Neuronal stem cell (in vitro differentiated cells): Measurements from ENCODE around the gene CSRP1.
A peak's percentile ranks its signal among the peaks of the same experiment; 100 is the strongest.
"Not testable (repeated sequence)": the region's sequence is repeated elsewhere in the genome, so short reads cannot be mapped to it uniquely, and the experiment has no call there.

Experiments used
- DNase-seq: peaks from one replicate; pipeline ENCODE4 v3.0.0-alpha.2; 2013; ENCODE audit warnings: low spot score
- H2AFZ ChIP-seq: one replicate; pipeline ENCODE4 v1.6.1; 2013; ENCODE audit warnings: mild to moderate bottlenecking, low read length, inconsistent platforms
- H2AK5ac ChIP-seq: 2 replicates; pipeline ENCODE4 v1.6.1; 2013; ENCODE audit warnings: low read depth, mild to moderate bottlenecking, inconsistent platforms, low read length, moderate library complexity, mixed read lengths
- H2BK120ac ChIP-seq: 2 replicates; pipeline ENCODE4 v1.6.1; 2013; ENCODE audit warnings: low read depth, mild to moderate bottlenecking, inconsistent platforms, low read length, moderate library complexity, mixed read lengths
- H2BK12ac ChIP-seq: one replicate; pipeline ENCODE4 v1.6.1; 2013; ENCODE audit warnings: low read length, inconsistent platforms
- H2BK15ac ChIP-seq: 2 replicates; pipeline ENCODE4 v1.6.1; 2013; ENCODE audit warnings: mild to moderate bottlenecking, low read length, inconsistent platforms, mixed read lengths
- H2BK5ac ChIP-seq: one replicate; pipeline ENCODE4 v1.6.1; 2013; ENCODE audit warnings: inconsistent platforms, mild to moderate bottlenecking, low read length, moderate library complexity
- H3K14ac ChIP-seq: one replicate; pipeline ENCODE4 v1.6.1; 2013; ENCODE audit warnings: low read length, inconsistent platforms
- H3K18ac ChIP-seq: 2 replicates; pipeline ENCODE4 v1.6.1; 2013; ENCODE audit warnings: low read length, inconsistent platforms
- H3K23ac ChIP-seq: 2 replicates; pipeline ENCODE4 v1.6.1; 2013; ENCODE audit warnings: low read depth, mild to moderate bottlenecking, mixed read lengths, low read length, inconsistent platforms; ENCODE audit not compliant: poor library complexity
- H3K27ac ChIP-seq: replicated peaks from 3 replicates; pipeline ENCODE4 v1.5.1; 2013; ENCODE audit warnings: low read length, inconsistent platforms
- H3K27me3 ChIP-seq, 3 experiments: 2 replicates each; pipeline ENCODE4 v1.6.1; 2013; ENCODE audit warnings: low read length in 3 of 3, mild to moderate bottlenecking in 2 of 3, inconsistent platforms in 1 of 3, low read depth in 1 of 3, mixed read lengths in 1 of 3, moderate library complexity in 1 of 3; ENCODE audit not compliant: control insufficient read depth in 3 of 3, insufficient read depth in 3 of 3
- H3K36me3 ChIP-seq, 2 donors: replicated peaks in 1 of 2; 2 replicates each; pipeline ENCODE4 v1.6.1; 2013; ENCODE audit warnings: low read length in 2 of 2; ENCODE audit not compliant: control insufficient read depth in 2 of 2, insufficient read depth in 2 of 2
- H3K4ac ChIP-seq: 2 replicates; pipeline ENCODE4 v1.6.1; 2013; ENCODE audit warnings: inconsistent platforms, mild to moderate bottlenecking, low read length, moderate library complexity
- H3K4me1 ChIP-seq, 2 donors: 1 replicate in 1 of 2; 2 replicates in 1 of 2; pipeline ENCODE4 v1.6.1; 2013; ENCODE audit warnings: low read length in 2 of 2, low read depth in 1 of 2; ENCODE audit not compliant: control insufficient read depth in 2 of 2, insufficient read depth in 1 of 2
- H3K4me2 ChIP-seq: one replicate; pipeline ENCODE4 v1.6.1; 2013; ENCODE audit warnings: mild to moderate bottlenecking, low read length, inconsistent platforms; ENCODE audit not compliant: insufficient read depth, poor library complexity, severe bottlenecking
- H3K4me3 ChIP-seq, 2 donors: 2 replicates each; pipeline ENCODE4 v1.5.1; 2013; ENCODE audit warnings: low read length in 2 of 2, mild to moderate bottlenecking in 2 of 2, inconsistent platforms in 1 of 2, moderate library complexity in 1 of 2
- H3K79me1 ChIP-seq: one replicate; pipeline ENCODE4 v1.6.1; 2013; ENCODE audit warnings: low read depth, mild to moderate bottlenecking, inconsistent platforms, low read length, moderate library complexity
- H3K9ac ChIP-seq: one replicate; pipeline ENCODE4 v1.6.1; 2013; ENCODE audit warnings: mild to moderate bottlenecking, low read depth, low read length, inconsistent platforms; ENCODE audit not compliant: poor library complexity
- H3K9me3 ChIP-seq, 2 donors: replicated peaks in 1 of 2; 2 replicates each; pipeline versions ENCODE3 to v1.6.1; 2013; ENCODE audit warnings: low read length in 2 of 2, mild to moderate bottlenecking in 2 of 2, inconsistent platforms in 1 of 2, low read depth in 1 of 2, mixed read lengths in 1 of 2, moderate library complexity in 1 of 2; ENCODE audit not compliant: control insufficient read depth in 2 of 2, insufficient read depth in 1 of 2
- H4K8ac ChIP-seq: one replicate; pipeline ENCODE4 v1.6.1; 2013; ENCODE audit warnings: low read depth, mild to moderate bottlenecking, inconsistent platforms, low read length, moderate library complexity
- H4K91ac ChIP-seq: one replicate; pipeline ENCODE4 v1.6.1; 2013; ENCODE audit warnings: low read length, low read depth, mild to moderate bottlenecking, inconsistent platforms; ENCODE audit not compliant: poor library complexity
- WGBS, 2 donors: extraction: QIAGEN DNeasy Blood & Tissue Kit; methylation state at CpG; one replicate each; pipeline ENCODE4 v1.1.7; 2013; ENCODE audit warnings: missing lambda C conversion rate in 2 of 2, mixed read lengths in 1 of 2; ENCODE audit not compliant: insufficient read length in 2 of 2, insufficient replicate concordance in 1 of 2; ENCODE audit errors: extremely low coverage in 2 of 2; 5-methylcytosine and 5-hydroxymethylcytosine counted together

Gene CSRP1

DNA sequence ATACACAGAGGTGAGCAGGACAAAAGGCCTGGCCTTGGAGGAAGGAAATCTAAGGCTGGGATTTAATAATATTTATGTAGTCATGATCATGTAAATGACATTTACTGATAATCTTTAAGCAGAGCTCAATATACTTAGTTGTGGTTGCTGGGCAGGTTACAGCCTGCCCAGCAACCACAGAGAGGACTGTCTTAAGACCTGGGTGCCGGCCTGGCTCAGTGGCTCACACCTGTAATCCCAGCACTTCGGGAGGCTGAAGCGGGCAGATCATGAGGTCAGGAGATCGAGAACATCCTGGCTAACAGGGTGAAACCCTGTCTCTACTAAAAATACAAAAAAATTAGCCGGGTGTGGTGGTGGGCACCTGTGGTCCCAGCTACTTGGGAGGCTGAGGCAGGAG lies 42.6 kb upstream of the CSRP1 start:
- not testable (repeated sequence) for H4K8ac ChIP-seq, DNase-seq, H3K18ac ChIP-seq, H3K4me3 ChIP-seq, H3K36me3 ChIP-seq, H3K9me3 ChIP-seq, H3K79me1 ChIP-seq, H3K14ac ChIP-seq, H3K27ac ChIP-seq, H3K23ac ChIP-seq, H3K27me3 ChIP-seq, H2BK120ac ChIP-seq, H2AK5ac ChIP-seq, H3K9ac ChIP-seq, H3K4ac ChIP-seq, H3K4me1 ChIP-seq, H2BK15ac ChIP-seq, H3K4me2 ChIP-seq, H2BK5ac ChIP-seq, H2AFZ ChIP-seq, H4K91ac ChIP-seq, H2BK12ac ChIP-seq
- no CpG with 5 or more reads among the region's 5 CpGs for WGBS, 2 donors

DNA sequence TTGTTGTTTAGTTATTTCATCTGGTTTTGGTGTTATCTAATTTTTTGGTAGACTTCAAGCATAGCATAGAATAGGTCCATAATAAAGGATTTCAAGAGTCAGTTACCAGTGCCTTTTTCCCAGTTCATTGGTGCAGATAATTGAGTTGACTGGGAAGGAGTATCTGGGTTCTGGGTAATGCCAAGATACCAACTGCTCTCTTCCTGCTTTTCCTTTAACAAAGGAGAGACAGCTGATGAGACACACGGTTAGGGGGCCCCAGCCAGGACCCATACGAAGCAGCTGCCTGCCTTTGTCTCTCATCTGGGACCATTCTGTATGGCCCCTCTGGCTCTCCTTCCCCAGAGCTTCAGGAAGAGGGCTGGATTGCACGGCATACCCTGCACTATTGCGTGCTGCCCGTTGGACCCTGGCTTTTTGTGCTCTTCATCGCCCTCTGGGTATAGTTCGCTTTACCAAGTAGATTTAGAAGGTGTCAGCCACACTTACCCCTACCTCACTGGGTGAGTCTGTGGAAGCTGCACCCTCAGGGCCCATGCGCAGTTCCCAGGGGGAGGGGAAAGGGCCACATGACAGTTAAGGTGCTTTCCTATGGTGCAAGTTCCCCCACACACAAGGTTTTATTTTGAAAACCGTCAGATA lies 39.0 kb upstream of the CSRP1 start:
- Histone ChIP-seq H3K4ac (no peak overlapping the region), H2AFZ (peak overlapping the region; percentile 40), H2AK5ac (no peak overlapping the region), H3K4me2 (no peak overlapping the region), H4K91ac (no peak overlapping the region), H3K27me3 (peaks cover 0 to 22% (median 4%) of the 10 kb centered on the region in 3 experiments), H2BK120ac (no peak overlapping the region), H2BK12ac (no peak overlapping the region), H3K27ac (no peak overlapping the region), H3K9me3 (peaks cover 0 to 8% of the 10 kb centered on the region in 2 donors), H2BK5ac (no peak overlapping the region), H3K14ac (no peak overlapping the region), H3K4me1 (peaks cover 0 to 3% of the 10 kb centered on the region in 2 donors), H3K9ac (no peak overlapping the region), H4K8ac (no peak overlapping the region), H3K23ac (no peak overlapping the region), H3K4me3 (no peak overlapping the region), H3K18ac (no peak overlapping the region), H3K36me3 (no peaks in the 10 kb centered on the region), H2BK15ac (no peak overlapping the region), H3K79me1 (no peaks in the 10 kb centered on the region)
- no CpG with 5 or more reads among the region's 9 CpGs for WGBS, 2 donors
- no peak for DNase-seq

DNA sequence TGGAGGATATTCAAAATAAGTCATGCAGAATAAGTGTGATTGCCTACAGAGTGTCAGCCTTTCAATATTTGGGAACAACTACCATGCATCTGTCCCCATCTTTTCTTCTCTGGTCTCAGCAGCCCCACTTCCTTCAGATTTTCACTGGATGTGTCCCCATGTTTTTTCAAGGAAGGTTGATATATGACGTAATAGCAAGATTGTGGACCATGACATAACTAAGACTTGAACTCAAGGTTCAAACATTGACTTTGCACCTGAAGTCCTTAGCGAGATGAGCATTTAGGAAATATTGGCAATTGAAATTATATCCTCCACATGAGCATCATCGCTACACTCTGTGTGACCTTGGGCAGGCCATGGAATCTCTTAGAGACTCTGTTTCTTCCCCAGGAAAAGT lies 37.8 kb upstream of the CSRP1 start:
- no peak overlapping the region for H4K91ac ChIP-seq
- H3K4ac ChIP-seq: no peak overlapping the region
- H3K18ac ChIP-seq: no peak overlapping the region
- H3K4me1 ChIP-seq: peaks cover 3 to 4% of the 10 kb centered on the region in 2 donors
- no peaks in the 10 kb centered on the region for H3K79me1 ChIP-seq
- no peak overlapping the region for H3K4me3 ChIP-seq
- H2BK15ac ChIP-seq: no peak overlapping the region
- H3K14ac ChIP-seq: no peak overlapping the region
- H2BK120ac ChIP-seq: no peak overlapping the region
- H2BK12ac ChIP-seq: no peak overlapping the region
- H2AFZ ChIP-seq: no peak overlapping the region
- peaks cover 0 to 8% of the 10 kb centered on the region in 2 donors for H3K9me3 ChIP-seq
- no peak overlapping the region for H4K8ac ChIP-seq
- H3K9ac ChIP-seq: no peak overlapping the region
- H3K36me3 ChIP-seq: no peaks in the 10 kb centered on the region
- peaks cover 1 to 35% (median 16%) of the 10 kb centered on the region in 3 experiments for H3K27me3 ChIP-seq
- no peak overlapping the region for H2AK5ac ChIP-seq
- no peak overlapping the region for H3K4me2 ChIP-seq
- H2BK5ac ChIP-seq: no peak overlapping the region
- WGBS, 2 donors: no CpG with 5 or more reads among the region's 3 CpGs
- no peak overlapping the region for H3K27ac ChIP-seq
- no peak overlapping the region for H3K23ac ChIP-seq
- no peak for DNase-seq

DNA sequence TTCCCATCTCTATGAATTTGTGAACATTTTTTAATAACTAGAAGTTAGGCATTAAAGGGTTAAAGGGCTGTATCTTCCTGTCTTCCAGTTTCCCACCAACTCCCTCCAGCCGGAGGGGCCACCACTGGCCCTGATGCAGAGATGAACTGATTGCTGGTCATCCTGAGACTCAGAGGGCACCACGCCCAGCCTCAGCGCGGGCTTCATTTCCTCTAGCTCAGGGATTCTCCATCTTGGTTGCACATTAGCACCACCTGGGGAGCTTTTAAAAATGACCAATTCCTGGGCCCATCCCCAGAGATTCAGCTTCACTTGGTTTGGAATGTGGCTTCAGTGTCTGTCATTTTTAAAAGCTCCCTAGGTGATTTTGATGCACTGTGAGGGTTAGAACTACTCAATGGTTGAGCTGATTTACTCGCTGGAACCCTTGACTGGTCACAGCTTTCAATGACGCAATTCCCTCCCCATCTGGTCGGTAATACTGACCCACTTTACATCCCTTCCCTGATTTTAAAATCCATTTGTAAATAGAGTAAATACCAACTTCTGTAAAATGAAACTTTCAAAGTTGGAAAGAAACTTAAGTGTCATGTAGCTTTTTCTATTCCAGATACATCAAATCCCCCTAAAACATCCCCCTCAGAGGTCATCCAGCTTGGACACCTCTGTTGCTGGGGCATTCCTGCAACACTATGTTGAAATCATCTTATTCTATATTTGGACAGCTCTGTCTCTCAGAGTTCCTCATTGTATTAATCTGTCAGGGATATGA lies 37.1 kb upstream of the CSRP1 start:
- H2AFZ ChIP-seq: no peak overlapping the region
- H2BK15ac ChIP-seq: no peak overlapping the region
- no peak overlapping the region for H3K4me3 ChIP-seq
- H2BK5ac ChIP-seq: no peak overlapping the region
- H3K9ac ChIP-seq: no peak overlapping the region
- no peak overlapping the region for H3K4me2 ChIP-seq
- no peaks in the 10 kb centered on the region for H3K79me1 ChIP-seq
- H3K27me3 ChIP-seq: peaks cover 3 to 41% (median 22%) of the 10 kb centered on the region in 3 experiments
- H3K4ac ChIP-seq: no peak overlapping the region
- H3K4me1 ChIP-seq: peaks cover 4 to 8% of the 10 kb centered on the region in 2 donors
- no peak for DNase-seq
- H3K36me3 ChIP-seq: no peaks in the 10 kb centered on the region
- no peak overlapping the region for H4K8ac ChIP-seq
- no peak overlapping the region for H3K14ac ChIP-seq
- H4K91ac ChIP-seq: no peak overlapping the region
- H2BK12ac ChIP-seq: no peak overlapping the region
- WGBS, 2 donors: no CpG with 5 or more reads among the region's 7 CpGs
- no peak overlapping the region for H2BK120ac ChIP-seq
- H3K23ac ChIP-seq: no peak overlapping the region
- peaks cover 0 to 8% of the 10 kb centered on the region in 2 donors for H3K9me3 ChIP-seq
- H3K18ac ChIP-seq: no peak overlapping the region
- no peak overlapping the region for H3K27ac ChIP-seq
- H2AK5ac ChIP-seq: no peak overlapping the region
